Calu3 (cell line): ENCODE results near the gene SLC16A9. TPM values are rescaled to one million over a fixed set of nuclear protein-coding genes. Genes with fewer than 3 reads are reported as not detected.

Experiments
- BruUV-seq: library from RNA; stranded (reverse); fragments of 400-500 nt; replicated peaks from 2 replicates; lab custom pipeline; 2021; lab: Mats Ljungman, UMichigan
- CTCF ChIA-PET: fragments of 300-600 bp; sonication (Branson Sonifier 250); formaldehyde crosslinking; loops from one replicate; lab custom pipeline; 2022; ENCODE audit warnings: antibody characterized with exemption; lab: Charles Lee
- DNase-seq: peaks from one replicate; pipeline ENCODE4 v3.0.0; 2022
- H3K27ac Mint-ChIP-seq: one replicate; pipeline ENCODE4 v1.8.0; 2022; ENCODE audit warnings: mixed read lengths; ENCODE audit not compliant: unreplicated experiment
- H3K27me3 Mint-ChIP-seq: one replicate; pipeline ENCODE4 v1.8.0; 2022; ENCODE audit warnings: mixed read lengths; ENCODE audit not compliant: unreplicated experiment
- H3K36me3 Mint-ChIP-seq: one replicate; pipeline ENCODE4 v1.8.0; 2022; ENCODE audit warnings: mild to moderate bottlenecking, moderate library complexity, mixed read lengths; ENCODE audit not compliant: insufficient read depth, unreplicated experiment
- H3K4me1 Mint-ChIP-seq: one replicate; pipeline ENCODE4 v1.8.0; 2022; ENCODE audit warnings: mild to moderate bottlenecking, low read depth, mixed read lengths; ENCODE audit not compliant: unreplicated experiment
- H3K4me3 Mint-ChIP-seq: one replicate; pipeline ENCODE4 v1.8.0; 2022; ENCODE audit warnings: mild to moderate bottlenecking, low read depth, moderate library complexity, mixed read lengths; ENCODE audit not compliant: unreplicated experiment
- H3K9me3 Mint-ChIP-seq: one replicate; pipeline ENCODE4 v1.8.0; 2022; ENCODE audit warnings: low read depth, mixed read lengths; ENCODE audit not compliant: unreplicated experiment
- intact Hi-C: fragments of 100-400 bp; cut with micrococcal nuclease; formaldehyde crosslinking; loops from one replicate; pipeline ENCODE4 v1.10.0; 2022; ENCODE audit not compliant: unreplicated experiment
- total RNA-seq: library from RNA; stranded (reverse); gene quantifications from 2 replicates; pipeline ENCODE4 v1.2.3, GENCODE V29; 2022
- TF ChIP-seq, protein P1 (sequence below): fragments of 200-600 bp; IDR thresholded peaks from one replicate; pipeline ENCODE4 v1.8.0; 2022; ENCODE audit warnings: antibody characterized with exemption; ENCODE audit not compliant: unreplicated experiment

Gene SLC16A9
- total RNA-seq, 1 experiment from 2014 or later: 2.2 TPM

DNA sequence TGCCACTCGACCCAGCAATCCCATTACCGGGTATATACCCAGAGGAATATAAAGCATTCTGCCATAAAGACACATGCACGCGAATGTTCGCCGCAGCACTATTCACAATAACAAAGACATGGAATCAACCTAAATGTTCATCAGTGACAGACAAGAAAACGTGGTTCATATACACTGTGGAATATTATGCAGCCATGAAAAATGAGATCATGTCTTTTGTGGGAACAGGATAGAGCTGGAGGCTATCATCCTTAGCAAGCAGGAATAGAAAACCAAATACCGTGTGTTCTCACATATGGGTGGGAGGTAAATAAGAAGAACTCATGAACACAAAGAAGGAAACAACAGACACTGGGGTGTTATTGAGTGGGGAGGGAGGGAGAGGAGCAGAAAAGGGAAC, 84.7 kb downstream of the SLC16A9 start:
- CTCF ChIA-PET: interaction anchor here (1.0 to 1.7 kb wide), 2 partner anchors 198 to 425 kb away, joined by 3 to 6 read pairs; no protein-coding TSS in a partner anchor
- Mint-ChIP-seq H3K9me3 (no peaks in the 10 kb centered on the region), H3K27me3 (peaks cover 55% of the 10 kb centered on the region), H3K4me3 (no peak overlapping the region), H3K27ac (no peak overlapping the region), H3K36me3 (no peaks in the 10 kb centered on the region), H3K4me1 (peaks cover 7% of the 10 kb centered on the region)
- TF ChIP-seq, protein P1, sequence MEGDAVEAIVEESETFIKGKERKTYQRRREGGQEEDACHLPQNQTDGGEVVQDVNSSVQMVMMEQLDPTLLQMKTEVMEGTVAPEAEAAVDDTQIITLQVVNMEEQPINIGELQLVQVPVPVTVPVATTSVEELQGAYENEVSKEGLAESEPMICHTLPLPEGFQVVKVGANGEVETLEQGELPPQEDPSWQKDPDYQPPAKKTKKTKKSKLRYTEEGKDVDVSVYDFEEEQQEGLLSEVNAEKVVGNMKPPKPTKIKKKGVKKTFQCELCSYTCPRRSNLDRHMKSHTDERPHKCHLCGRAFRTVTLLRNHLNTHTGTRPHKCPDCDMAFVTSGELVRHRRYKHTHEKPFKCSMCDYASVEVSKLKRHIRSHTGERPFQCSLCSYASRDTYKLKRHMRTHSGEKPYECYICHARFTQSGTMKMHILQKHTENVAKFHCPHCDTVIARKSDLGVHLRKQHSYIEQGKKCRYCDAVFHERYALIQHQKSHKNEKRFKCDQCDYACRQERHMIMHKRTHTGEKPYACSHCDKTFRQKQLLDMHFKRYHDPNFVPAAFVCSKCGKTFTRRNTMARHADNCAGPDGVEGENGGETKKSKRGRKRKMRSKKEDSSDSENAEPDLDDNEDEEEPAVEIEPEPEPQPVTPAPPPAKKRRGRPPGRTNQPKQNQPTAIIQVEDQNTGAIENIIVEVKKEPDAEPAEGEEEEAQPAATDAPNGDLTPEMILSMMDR: no peak
- no TSS peak for BruUV-seq
- no peak for DNase-seq
- intact Hi-C loops: loop anchor here (5.0 kb wide), 2 partner anchors 582 to 673 kb away; no protein-coding TSS in a partner anchor

DNA sequence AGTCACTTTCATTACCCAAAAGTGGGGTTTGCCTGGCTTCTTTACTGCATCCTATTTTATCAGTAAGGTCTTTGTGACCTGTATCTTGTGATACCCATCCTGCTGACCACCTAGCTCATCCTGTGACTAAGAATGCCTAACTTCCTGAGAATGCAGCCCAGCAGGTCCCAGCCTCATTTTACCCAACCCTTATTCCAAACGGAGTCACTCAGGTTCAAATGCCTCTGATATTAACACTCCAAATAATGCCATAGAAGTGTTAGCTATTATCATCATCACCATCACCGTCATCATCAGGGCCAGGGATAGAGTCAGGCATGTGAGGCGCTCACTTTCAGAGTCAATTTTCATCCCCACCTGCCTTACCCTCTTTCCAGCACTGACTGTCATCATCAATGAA, 85.5 kb downstream of the SLC16A9 start:
- H3K27ac Mint-ChIP-seq: no peak overlapping the region
- intact Hi-C loops: loop anchor here (5.0 kb wide), 1 partner anchor 672 kb away; no protein-coding TSS in a partner anchor
- H3K4me3 Mint-ChIP-seq: no peak overlapping the region
- TF ChIP-seq, protein P1: no peak
- no peak for DNase-seq
- H3K4me1 Mint-ChIP-seq: peaks cover 7% of the 10 kb centered on the region
- CTCF ChIA-PET: interaction anchor here (0.7 to 1.0 kb wide), 3 partner anchors 9 to 843 kb away, joined by 3 to 4 read pairs (median 3); no protein-coding TSS in a partner anchor
- BruUV-seq: no TSS peak
- no peaks in the 10 kb centered on the region for H3K9me3 Mint-ChIP-seq
- peaks cover 53% of the 10 kb centered on the region for H3K27me3 Mint-ChIP-seq
- H3K36me3 Mint-ChIP-seq: no peaks in the 10 kb centered on the region

DNA sequence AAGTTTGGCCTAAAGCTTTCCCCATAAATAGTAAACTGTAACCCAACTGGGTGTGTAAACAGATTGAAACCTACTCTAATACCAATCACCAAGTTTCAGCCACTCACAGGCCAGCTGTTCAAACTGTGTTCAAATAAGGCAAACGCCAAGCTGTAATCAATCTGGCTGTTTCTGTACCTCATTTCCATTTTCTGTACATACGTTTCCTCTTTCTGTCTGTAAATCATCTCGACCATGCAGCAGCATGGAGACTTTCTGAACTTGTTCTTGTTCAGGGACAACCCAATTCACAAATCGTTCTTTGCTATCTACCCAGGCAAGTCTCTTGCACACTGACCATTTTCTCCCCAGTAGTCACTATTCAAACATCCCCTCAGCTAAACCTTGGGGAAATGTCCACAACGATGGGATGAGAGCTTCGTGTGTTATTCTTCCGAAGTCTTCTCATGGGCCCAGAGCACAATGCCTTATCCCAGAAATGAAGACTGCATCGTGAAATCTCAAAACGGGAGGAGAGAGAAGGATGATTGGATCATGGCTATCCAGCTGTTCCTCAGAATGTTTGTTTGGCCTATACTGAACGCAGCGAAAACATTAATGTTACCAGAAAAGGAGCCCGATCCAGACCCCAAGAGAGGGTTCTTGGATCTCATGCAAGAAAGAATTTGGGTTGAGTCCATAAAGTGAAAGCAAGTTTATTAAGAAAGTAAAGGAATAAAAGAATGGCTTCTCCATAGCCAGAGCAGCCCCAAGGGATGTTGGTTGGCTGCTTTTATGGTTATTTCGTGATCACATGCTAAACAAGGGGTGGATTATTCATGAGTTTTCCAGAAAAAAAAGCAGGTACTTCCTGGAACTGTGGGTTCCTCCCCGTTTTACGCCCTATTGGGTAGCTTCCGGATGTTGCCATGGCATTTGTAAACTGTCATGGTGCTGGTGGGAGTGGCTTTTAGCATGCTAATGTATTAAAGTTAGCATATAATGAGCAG, 86.2 kb downstream of the SLC16A9 start:
- peaks cover 47% of the 10 kb centered on the region for H3K27me3 Mint-ChIP-seq
- no TSS peak for BruUV-seq
- intact Hi-C loops: loop anchor here (5.0 kb wide), 1 partner anchor 671 kb away; no protein-coding TSS in a partner anchor
- no peak for DNase-seq
- CTCF ChIA-PET: interaction anchor here (0.7 to 1.5 kb wide), 4 partner anchors 9 to 842 kb away, joined by 3 to 4 read pairs (median 4); no protein-coding TSS in a partner anchor
- H3K4me1 Mint-ChIP-seq: peaks cover 7% of the 10 kb centered on the region
- no peak overlapping the region for H3K4me3 Mint-ChIP-seq
- H3K9me3 Mint-ChIP-seq: no peaks in the 10 kb centered on the region
- no peaks in the 10 kb centered on the region for H3K36me3 Mint-ChIP-seq
- H3K27ac Mint-ChIP-seq: no peak overlapping the region
- TF ChIP-seq, protein P1: no peak

DNA sequence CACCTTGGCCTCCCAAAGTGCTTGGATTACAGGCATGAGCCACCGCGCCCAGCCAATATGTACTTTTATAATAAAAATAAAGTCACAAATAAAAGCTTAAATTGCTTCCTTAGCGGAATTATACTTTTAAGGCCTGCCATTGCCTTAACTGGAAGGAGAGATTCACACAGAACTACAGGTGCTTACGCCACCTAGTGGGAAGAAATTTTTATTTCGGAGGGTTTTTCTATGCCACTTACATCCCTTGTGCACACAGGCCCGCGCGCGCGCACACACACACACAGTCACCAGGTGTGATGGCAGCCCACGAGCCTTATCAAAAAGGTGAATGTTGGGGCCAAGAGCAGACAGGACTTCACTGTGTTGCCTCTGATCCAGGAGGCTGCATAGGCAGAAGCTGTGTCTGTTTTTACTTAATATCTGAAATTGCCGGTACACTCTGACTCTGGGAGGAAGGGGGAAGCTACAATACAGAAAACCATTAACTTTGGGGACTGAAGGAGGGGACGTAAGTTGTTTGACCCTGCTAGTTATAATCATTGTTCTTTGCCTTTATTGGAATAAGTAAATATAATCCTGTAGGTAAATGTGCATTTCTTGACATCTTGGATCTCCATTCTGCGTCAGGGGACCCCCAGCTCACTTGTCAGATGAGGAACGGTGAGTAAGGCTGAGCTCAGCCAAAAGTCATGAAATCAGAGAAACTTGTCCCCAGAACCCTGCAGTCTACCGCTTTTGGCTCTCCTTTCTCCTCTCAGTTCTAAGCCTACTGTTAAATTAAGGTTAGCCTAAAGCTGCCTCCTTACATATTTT, 87.1 kb downstream of the SLC16A9 start:
- intact Hi-C loops: loop anchor here (1.0 to 5.0 kb wide), 2 partner anchors 382 to 670 kb away; no protein-coding TSS in a partner anchor
- no peaks in the 10 kb centered on the region for H3K9me3 Mint-ChIP-seq
- CTCF ChIA-PET: interaction anchor here (1.3 to 1.5 kb wide), 2 partner anchors 13 to 217 kb away, joined by 3 to 4 read pairs; no protein-coding TSS in a partner anchor
- H3K4me1 Mint-ChIP-seq: peaks cover 7% of the 10 kb centered on the region
- BruUV-seq: no TSS peak
- no peak overlapping the region for H3K4me3 Mint-ChIP-seq
- DNase-seq: peak; percentile 68
- H3K36me3 Mint-ChIP-seq: no peaks in the 10 kb centered on the region
- TF ChIP-seq, protein P1: peak; percentile 75
- peaks cover 50% of the 10 kb centered on the region for H3K27me3 Mint-ChIP-seq
- no peak overlapping the region for H3K27ac Mint-ChIP-seq
